Head of caudate nucleus (tissue), 42 donors: Measurements from ENCODE around the gene CELA3A.

Experiments
- DNase-seq, 42 donors: peaks; one replicate each; pipeline versions ENCODE4 v3.0.0 to v3.0.0-alpha.2; 2020 to 2021; ENCODE audit warnings: mixed read lengths in 7 of 42
- intact Hi-C: fragments of 100-400 bp; cut with DNase I; formaldehyde crosslinking; loops from one replicate; pipeline ENCODE4 v1.15.0; 2022

The CELA3A gene

GRCh38 chr1:22040286-22040623 is 38.8 kb downstream of the CELA3A start:
- DNase-seq: no peak
- intact Hi-C loops: no loop called here

- intact Hi-C loops: no loop called here
- DNase-seq: no peak
Observed at GRCh38 chr1:22041505-22041904, 40.0 kb downstream of the CELA3A start.

- no peak for DNase-seq
Observed at GRCh38 chr1:22043198-22043769, 41.8 kb downstream of the CELA3A start.

GRCh38 chr1:22044690-22045420 is 43.4 kb downstream of the CELA3A start:
- DNase-seq: no peak

More at GRCh38 chr1:22043198-22043769, 41.8 kb downstream of the CELA3A start:
- intact Hi-C loops: no loop called here

GRCh38 chr1:22045604-22046228 is 44.3 kb downstream of the CELA3A start:
- DNase-seq: no peak

More at GRCh38 chr1:22044690-22045420, 43.4 kb downstream of the CELA3A start:
- intact Hi-C loops: no loop called here

GRCh38 chr1:22048351-22049192 is 47.1 kb downstream of the CELA3A start:
- intact Hi-C loops: no loop called here
- peak in 23 of 42 donors; percentile 8 to 70 (median 33) for DNase-seq

More at GRCh38 chr1:22045604-22046228, 44.3 kb downstream of the CELA3A start:
- intact Hi-C loops: no loop called here

GRCh38 chr1:22050330-22050729 is 48.9 kb downstream of the CELA3A start:
- intact Hi-C loops: no loop called here
- no peak for DNase-seq

- intact Hi-C loops: no loop called here
- DNase-seq: no peak
Observed at GRCh38 chr1:22051607-22052114, 50.2 kb downstream of the CELA3A start.

GRCh38 chr1:22052115-22053016 is 50.9 kb downstream of the CELA3A start, which contains the start of gene CDC42:
Gene CDC42 (plus strand): TSS chr1:22052709. CDS start chr1:22078479, 25,770 bp downstream.
- intact Hi-C loops: no loop called here

GRCh38 chr1:22053017-22053860 is 51.8 kb downstream of the CELA3A start:
- intact Hi-C loops: no loop called here
- peak in 41 of 42 donors; percentile 20 to 76 (median 53) for DNase-seq

More at GRCh38 chr1:22052115-22053016, 50.9 kb downstream of the CELA3A start, which contains the start of gene CDC42:
- DNase-seq: peak; percentile 94 to 99 (median 98)

GRCh38 chr1:22053861-22054770 is 52.7 kb downstream of the CELA3A start:
- intact Hi-C loops: no loop called here
- DNase-seq: no peak

- DNase-seq: peak in 1 of 42 donors; percentile 16
- intact Hi-C loops: no loop called here
Observed at GRCh38 chr1:22055463-22055862, 54.0 kb downstream of the CELA3A start.

GRCh38 chr1:22056043-22056442 is 54.6 kb downstream of the CELA3A start:
- intact Hi-C loops: no loop called here
- no peak for DNase-seq

- intact Hi-C loops: no loop called here
- DNase-seq: no peak
Observed at GRCh38 chr1:22056936-22057335, 55.5 kb downstream of the CELA3A start.

GRCh38 chr1:22057861-22058260 is 56.4 kb downstream of the CELA3A start:
- intact Hi-C loops: no loop called here
- no peak for DNase-seq
